GM18507 (cell line): Measurements from ENCODE around the gene PRIMA1.

Experiments
- DNase-seq: peaks from one replicate; pipeline ENCODE4 v3.0.0; 2011; ENCODE audit warnings: low read depth; ENCODE audit not compliant: insufficient read length; ENCODE audit errors: extremely low spot score
- FAIRE-seq: peaks from 2 replicates; lab custom pipeline; 2011; peaks lifted over from hg19 to GRCh38; lab: Jason Lieb, UNC

The PRIMA1 gene

GRCh38 chr14:93799617-93799988, 11.3 kb upstream of the PRIMA1 start:
- no peak for DNase-seq
- FAIRE-seq: no peak

- DNase-seq: no peak
- FAIRE-seq: no peak
These were observed 9.3 kb upstream of the PRIMA1 start for GRCh38 chr14:93797536-93797935.

- DNase-seq (no peak), FAIRE-seq (no peak)
These were observed 8.8 kb upstream of the PRIMA1 start for GRCh38 chr14:93797071-93797470.

GRCh38 chr14:93794756-93795155, 6.5 kb upstream of the PRIMA1 start:
- no peak for FAIRE-seq
- no peak for DNase-seq

GRCh38 chr14:93793555-93794324, 5.5 kb upstream of the PRIMA1 start:
- FAIRE-seq (no peak), DNase-seq (no peak)

- no peak for FAIRE-seq
- no peak for DNase-seq
These were observed 4.1 kb upstream of the PRIMA1 start for GRCh38 chr14:93792391-93792790.

- DNase-seq (no peak), FAIRE-seq (no peak)
These were observed 2.7 kb upstream of the PRIMA1 start for GRCh38 chr14:93790966-93791365.

- FAIRE-seq (no peak), DNase-seq (no peak)
These were observed 1.2 kb upstream of the PRIMA1 start for GRCh38 chr14:93789228-93790130.

GRCh38 chr14:93788543-93789227, 400 bp upstream of the PRIMA1 start:
- DNase-seq: no peak

GRCh38 chr14:93787465-93788292, 606 bp downstream of the PRIMA1 start:
- DNase-seq: no peak
- no peak for FAIRE-seq

More at GRCh38 chr14:93788543-93789227, 400 bp upstream of the PRIMA1 start:
- no peak for FAIRE-seq

GRCh38 chr14:93785423-93785822, 2.9 kb downstream of the PRIMA1 start:
- no peak for DNase-seq
- FAIRE-seq: no peak

- no peak for DNase-seq
- FAIRE-seq: no peak
These were observed 3.4 kb downstream of the PRIMA1 start for GRCh38 chr14:93784878-93785277.

- FAIRE-seq (no peak), DNase-seq (no peak)
These were observed 7.4 kb downstream of the PRIMA1 start for GRCh38 chr14:93780813-93781400.

- FAIRE-seq: no peak
- no peak for DNase-seq
These were observed 9.2 kb downstream of the PRIMA1 start for GRCh38 chr14:93778856-93779629.

GRCh38 chr14:93778453-93778852, 9.8 kb downstream of the PRIMA1 start:
- no peak for FAIRE-seq
- no peak for DNase-seq

- FAIRE-seq (no peak), DNase-seq (no peak)
These were observed 12.5 kb downstream of the PRIMA1 start for GRCh38 chr14:93775744-93776143.

GRCh38 chr14:93775158-93775557, 13.1 kb downstream of the PRIMA1 start:
- DNase-seq (no peak), FAIRE-seq (no peak)

- no peak for FAIRE-seq
- DNase-seq: no peak
These were observed 16.0 kb downstream of the PRIMA1 start for GRCh38 chr14:93772263-93772662.
